Liver (tissue), 9 donors: Measurements from ENCODE around the gene MRAP2. TPM values are rescaled to one million over a fixed set of nuclear protein-coding genes. Genes with fewer than 3 reads are reported as not detected.

Source experiments
- DNase-seq: peaks from one replicate; pipeline ENCODE4 v3.0.0-alpha.2; 2017; ENCODE audit warnings: low spot score
- H3K27ac ChIP-seq, 2 donors: one replicate each; pipeline ENCODE4 v1.7.0; 2013; ENCODE audit warnings: inconsistent platforms in 2 of 2, low read length in 2 of 2, control low read depth in 1 of 2, low read depth in 1 of 2, mild to moderate bottlenecking in 1 of 2
- H3K27me3 ChIP-seq, 4 donors: one replicate each; pipeline versions ENCODE4 v1.6.1 to v1.7.0; 2013; ENCODE audit warnings: low read length in 3 of 4, inconsistent platforms in 1 of 4, mild to moderate bottlenecking in 1 of 4, moderate library complexity in 1 of 4; ENCODE audit not compliant: control insufficient read depth in 4 of 4, insufficient read depth in 4 of 4
- H3K36me3 ChIP-seq, 4 donors: one replicate each; pipeline versions ENCODE4 v1.6.1 to v1.7.0; 2013; ENCODE audit warnings: low read length in 3 of 4, mild to moderate bottlenecking in 3 of 4, low read depth in 1 of 4, moderate library complexity in 1 of 4; ENCODE audit not compliant: control insufficient read depth in 4 of 4, insufficient read depth in 3 of 4
- H3K4me1 ChIP-seq, 4 donors: one replicate each; pipeline versions ENCODE4 v1.6.1 to v1.7.0; 2013; ENCODE audit warnings: low read length in 3 of 4, mild to moderate bottlenecking in 3 of 4, moderate library complexity in 1 of 4; ENCODE audit not compliant: control insufficient read depth in 4 of 4, insufficient read depth in 4 of 4
- H3K4me3 ChIP-seq, 3 donors: one replicate each; pipeline versions ENCODE4 v1.6.1 to v1.7.0; 2013; ENCODE audit warnings: low read length in 3 of 3, control low read depth in 1 of 3, low read depth in 1 of 3, mild to moderate bottlenecking in 1 of 3
- H3K9ac ChIP-seq, 2 donors: one replicate each; pipeline ENCODE4 v1.7.0; 2013; ENCODE audit warnings: low read length in 2 of 2, mild to moderate bottlenecking in 2 of 2, moderate library complexity in 2 of 2, control low read depth in 1 of 2, low read depth in 1 of 2
- H3K9me3 ChIP-seq, 4 donors: one replicate each; pipeline versions ENCODE4 v1.6.1 to v1.7.0; 2013; ENCODE audit warnings: low read length in 3 of 4; ENCODE audit not compliant: control insufficient read depth in 4 of 4
- ATF3 ChIP-seq: IDR thresholded peaks from 2 replicates; pipeline ENCODE4 v1.6.1; 2016; ENCODE audit warnings: antibody characterized with exemption
- EGR1 ChIP-seq, 2 donors: IDR thresholded peaks; 2 replicates each; pipeline ENCODE4 v1.6.1; 2016 to 2018; ENCODE audit warnings: antibody characterized with exemption in 2 of 2, low read depth in 2 of 2
- FOXA1 ChIP-seq: IDR thresholded peaks from 2 replicates; pipeline ENCODE4 v1.6.1; 2016; ENCODE audit warnings: antibody characterized with exemption
- FOXA2 ChIP-seq: IDR thresholded peaks from 2 replicates; pipeline ENCODE4 v1.6.1; 2016; ENCODE audit warnings: antibody characterized with exemption
- GABPA ChIP-seq, 2 donors: IDR thresholded peaks in 1 of 2; conservative IDR thresholded peaks in 1 of 2; 2 replicates each; pipeline ENCODE4 v1.6.1; 2016; ENCODE audit warnings: antibody characterized with exemption in 2 of 2, mild to moderate bottlenecking in 1 of 2, moderate library complexity in 1 of 2
- HNF4A ChIP-seq, 2 donors: conservative IDR thresholded peaks; 2 replicates each; pipeline ENCODE4 v1.6.1; 2016; ENCODE audit warnings: antibody characterized with exemption in 2 of 2, mild to moderate bottlenecking in 2 of 2
- HNF4G ChIP-seq: IDR thresholded peaks from 2 replicates; pipeline ENCODE4 v1.6.1; 2016; ENCODE audit warnings: antibody characterized with exemption
- JUND ChIP-seq, 2 donors: IDR thresholded peaks; 2 replicates each; pipeline ENCODE4 v1.6.1; 2016; ENCODE audit warnings: antibody characterized with exemption in 2 of 2
- NR2F2 ChIP-seq: IDR thresholded peaks from 2 replicates; pipeline ENCODE4 v1.6.1; 2016; ENCODE audit warnings: antibody characterized with exemption
- RAD21 ChIP-seq, 2 donors: IDR thresholded peaks; 2 replicates each; pipeline ENCODE4 v1.6.1; 2016; ENCODE audit warnings: antibody characterized with exemption in 2 of 2, mild to moderate bottlenecking in 2 of 2
- RXRA ChIP-seq, 2 donors: IDR thresholded peaks; 2 replicates each; pipeline ENCODE4 v1.6.1; 2017 to 2018; ENCODE audit warnings: antibody characterized with exemption in 2 of 2, mild to moderate bottlenecking in 1 of 2
- SP1 ChIP-seq: IDR thresholded peaks from 2 replicates; pipeline ENCODE4 v1.6.1; 2018; ENCODE audit warnings: antibody characterized with exemption, mild to moderate bottlenecking
- TAF1 ChIP-seq: conservative IDR thresholded peaks from 2 replicates; pipeline ENCODE4 v1.6.1; 2016; ENCODE audit warnings: antibody characterized with exemption, mild to moderate bottlenecking
- WGBS: extraction: QIAGEN DNeasy Blood & Tissue Kit; methylation state at CpG from one replicate; pipeline ENCODE4 v1.1.7; 2013; 5-methylcytosine and 5-hydroxymethylcytosine counted together
- polyA plus RNA-seq, 2 donors: library from polyadenylated mRNA; stranded (reverse) in 1 of 2; unstranded in 1 of 2; fragments of 200-250 nt in 1 of 2; fragments of >200 nt in 1 of 2; fragmentation: Nextera tagmentation in 1 of 2; extraction: Ambion mirVana in 1 of 2; gene quantifications; one replicate each; pipeline versions ENCODE4 v1.2.1 to v1.2.3, GENCODE V29; 2013 to 2015
- total RNA-seq, 2 donors: library from RNA; depleted of rRNA; stranded (reverse); fragments of >200 nt; gene quantifications; one replicate each; pipeline ENCODE4 v1.2.3, GENCODE V29; 2014
- TF ChIP-seq, protein P1 (sequence below): IDR thresholded peaks from 2 replicates; pipeline ENCODE4 v1.6.1; 2016; ENCODE audit warnings: antibody characterized with exemption
- TF ChIP-seq, protein P2 (sequence below): fragments of 150-350 bp; IDR thresholded peaks from 2 replicates; pipeline ENCODE4 v1.5.1; 2017; ENCODE audit warnings: improper control_type of control experiment, low read depth, low read length; ENCODE audit not compliant: missing input control
- TF ChIP-seq, protein P3 (sequence below): IDR thresholded peaks from 2 replicates; pipeline ENCODE4 v1.6.1; 2016; ENCODE audit warnings: antibody characterized with exemption, mild to moderate bottlenecking
- TF ChIP-seq, protein P4 (sequence below): IDR thresholded peaks from 2 replicates; pipeline ENCODE4 v1.6.1; 2016; ENCODE audit warnings: antibody characterized with exemption
- donor health status: healthy.
- donor health status: healthy.
- donor health status: healthy.
- donor health status: healthy.
- donor health status: healthy.

MRAP2 gene
- total and polyA plus RNA-seq, 4 donors: 0.05 to 0.51 (median 0.08) TPM; not detected in 1

GRCh38 chr6:84077645-84078044, 44.1 kb downstream of the MRAP2 start:
- 70% methylated on average over 2 of the region's 2 CpGs for WGBS
- Histone ChIP-seq H3K9me3 (no peaks in the 10 kb centered on the region), H3K4me1 (no peaks in the 10 kb centered on the region), H3K4me3 (no peak overlapping the region), H3K27ac (no peak overlapping the region), H3K9ac (no peak overlapping the region), H3K27me3 (no peaks in the 10 kb centered on the region), H3K36me3 (no peaks in the 10 kb centered on the region)
- no peak for TF ChIP-seq HNF4A (conservative IDR thresholded peaks at IDR 0.05)
- no peak for TF ChIP-seq GABPA (IDR thresholded peaks at IDR 0.05 in 1 of 2, conservative IDR thresholded peaks at IDR 0.05 in 1 of 2)
- no peak for TF ChIP-seq JUND (IDR thresholded peaks at IDR 0.05)
- TF ChIP-seq EGR1 (IDR thresholded peaks at IDR 0.05; ENCODE audit: low read depth in 2 of 2): no peak
- TF ChIP-seq, protein P1, sequence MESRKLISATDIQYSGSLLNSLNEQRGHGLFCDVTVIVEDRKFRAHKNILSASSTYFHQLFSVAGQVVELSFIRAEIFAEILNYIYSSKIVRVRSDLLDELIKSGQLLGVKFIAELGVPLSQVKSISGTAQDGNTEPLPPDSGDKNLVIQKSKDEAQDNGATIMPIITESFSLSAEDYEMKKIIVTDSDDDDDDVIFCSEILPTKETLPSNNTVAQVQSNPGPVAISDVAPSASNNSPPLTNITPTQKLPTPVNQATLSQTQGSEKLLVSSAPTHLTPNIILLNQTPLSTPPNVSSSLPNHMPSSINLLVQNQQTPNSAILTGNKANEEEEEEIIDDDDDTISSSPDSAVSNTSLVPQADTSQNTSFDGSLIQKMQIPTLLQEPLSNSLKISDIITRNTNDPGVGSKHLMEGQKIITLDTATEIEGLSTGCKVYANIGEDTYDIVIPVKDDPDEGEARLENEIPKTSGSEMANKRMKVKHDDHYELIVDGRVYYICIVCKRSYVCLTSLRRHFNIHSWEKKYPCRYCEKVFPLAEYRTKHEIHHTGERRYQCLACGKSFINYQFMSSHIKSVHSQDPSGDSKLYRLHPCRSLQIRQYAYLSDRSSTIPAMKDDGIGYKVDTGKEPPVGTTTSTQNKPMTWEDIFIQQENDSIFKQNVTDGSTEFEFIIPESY: no peak
- no peak for TF ChIP-seq FOXA1
- TF ChIP-seq, protein P2, sequence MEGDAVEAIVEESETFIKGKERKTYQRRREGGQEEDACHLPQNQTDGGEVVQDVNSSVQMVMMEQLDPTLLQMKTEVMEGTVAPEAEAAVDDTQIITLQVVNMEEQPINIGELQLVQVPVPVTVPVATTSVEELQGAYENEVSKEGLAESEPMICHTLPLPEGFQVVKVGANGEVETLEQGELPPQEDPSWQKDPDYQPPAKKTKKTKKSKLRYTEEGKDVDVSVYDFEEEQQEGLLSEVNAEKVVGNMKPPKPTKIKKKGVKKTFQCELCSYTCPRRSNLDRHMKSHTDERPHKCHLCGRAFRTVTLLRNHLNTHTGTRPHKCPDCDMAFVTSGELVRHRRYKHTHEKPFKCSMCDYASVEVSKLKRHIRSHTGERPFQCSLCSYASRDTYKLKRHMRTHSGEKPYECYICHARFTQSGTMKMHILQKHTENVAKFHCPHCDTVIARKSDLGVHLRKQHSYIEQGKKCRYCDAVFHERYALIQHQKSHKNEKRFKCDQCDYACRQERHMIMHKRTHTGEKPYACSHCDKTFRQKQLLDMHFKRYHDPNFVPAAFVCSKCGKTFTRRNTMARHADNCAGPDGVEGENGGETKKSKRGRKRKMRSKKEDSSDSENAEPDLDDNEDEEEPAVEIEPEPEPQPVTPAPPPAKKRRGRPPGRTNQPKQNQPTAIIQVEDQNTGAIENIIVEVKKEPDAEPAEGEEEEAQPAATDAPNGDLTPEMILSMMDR: no peak
- TF ChIP-seq TAF1: no peak
- TF ChIP-seq, protein P3, sequence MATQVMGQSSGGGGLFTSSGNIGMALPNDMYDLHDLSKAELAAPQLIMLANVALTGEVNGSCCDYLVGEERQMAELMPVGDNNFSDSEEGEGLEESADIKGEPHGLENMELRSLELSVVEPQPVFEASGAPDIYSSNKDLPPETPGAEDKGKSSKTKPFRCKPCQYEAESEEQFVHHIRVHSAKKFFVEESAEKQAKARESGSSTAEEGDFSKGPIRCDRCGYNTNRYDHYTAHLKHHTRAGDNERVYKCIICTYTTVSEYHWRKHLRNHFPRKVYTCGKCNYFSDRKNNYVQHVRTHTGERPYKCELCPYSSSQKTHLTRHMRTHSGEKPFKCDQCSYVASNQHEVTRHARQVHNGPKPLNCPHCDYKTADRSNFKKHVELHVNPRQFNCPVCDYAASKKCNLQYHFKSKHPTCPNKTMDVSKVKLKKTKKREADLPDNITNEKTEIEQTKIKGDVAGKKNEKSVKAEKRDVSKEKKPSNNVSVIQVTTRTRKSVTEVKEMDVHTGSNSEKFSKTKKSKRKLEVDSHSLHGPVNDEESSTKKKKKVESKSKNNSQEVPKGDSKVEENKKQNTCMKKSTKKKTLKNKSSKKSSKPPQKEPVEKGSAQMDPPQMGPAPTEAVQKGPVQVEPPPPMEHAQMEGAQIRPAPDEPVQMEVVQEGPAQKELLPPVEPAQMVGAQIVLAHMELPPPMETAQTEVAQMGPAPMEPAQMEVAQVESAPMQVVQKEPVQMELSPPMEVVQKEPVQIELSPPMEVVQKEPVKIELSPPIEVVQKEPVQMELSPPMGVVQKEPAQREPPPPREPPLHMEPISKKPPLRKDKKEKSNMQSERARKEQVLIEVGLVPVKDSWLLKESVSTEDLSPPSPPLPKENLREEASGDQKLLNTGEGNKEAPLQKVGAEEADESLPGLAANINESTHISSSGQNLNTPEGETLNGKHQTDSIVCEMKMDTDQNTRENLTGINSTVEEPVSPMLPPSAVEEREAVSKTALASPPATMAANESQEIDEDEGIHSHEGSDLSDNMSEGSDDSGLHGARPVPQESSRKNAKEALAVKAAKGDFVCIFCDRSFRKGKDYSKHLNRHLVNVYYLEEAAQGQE: no peak
- TF ChIP-seq RXRA (IDR thresholded peaks at IDR 0.05): no peak
- TF ChIP-seq HNF4G: no peak
- no peak for TF ChIP-seq NR2F2
- TF ChIP-seq, protein P4, sequence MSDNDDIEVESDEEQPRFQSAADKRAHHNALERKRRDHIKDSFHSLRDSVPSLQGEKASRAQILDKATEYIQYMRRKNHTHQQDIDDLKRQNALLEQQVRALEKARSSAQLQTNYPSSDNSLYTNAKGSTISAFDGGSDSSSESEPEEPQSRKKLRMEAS: no peak
- no peak for TF ChIP-seq RAD21 (IDR thresholded peaks at IDR 0.05)
- TF ChIP-seq FOXA2: no peak
- no peak for TF ChIP-seq ATF3
- no peak for DNase-seq

GRCh38 chr6:84078335-84078734, 44.8 kb downstream of the MRAP2 start:
- Histone ChIP-seq H3K9me3 (no peaks in the 10 kb centered on the region), H3K4me1 (no peaks in the 10 kb centered on the region), H3K36me3 (no peaks in the 10 kb centered on the region), H3K27ac (no peak overlapping the region), H3K9ac (no peak overlapping the region), H3K27me3 (no peaks in the 10 kb centered on the region), H3K4me3 (no peak overlapping the region)
- no peak for DNase-seq
- 23% methylated on average over 1 of the region's 1 CpG for WGBS
- TF ChIP-seq HNF4G (no peak), RAD21 (IDR thresholded peaks at IDR 0.05) (no peak), ATF3 (no peak), HNF4A (conservative IDR thresholded peaks at IDR 0.05) (no peak), JUND (IDR thresholded peaks at IDR 0.05) (no peak), FOXA2 (no peak), FOXA1 (no peak), EGR1 (IDR thresholded peaks at IDR 0.05; ENCODE audit: low read depth in 2 of 2) (no peak), SP1 (no peak), TAF1 (no peak)
- TF ChIP-seq, protein P2: no peak
- TF ChIP-seq, protein P4: no peak
- TF ChIP-seq, protein P3: no peak
